Ovary (tissue), 3 donors: ENCODE data around the gene ASPA.

Experiments used
- EP300 ChIP-seq: sonication (generic); formaldehyde crosslinking; IDR thresholded peaks from one replicate; pipeline ENCODE4 v1.6.1; 2017; ENCODE audit warnings: antibody characterized with exemption
- POLR2A ChIP-seq: fragments of 450-650 bp; IDR thresholded peaks from one replicate; pipeline ENCODE4 v1.6.1; 2017; ENCODE audit warnings: antibody characterized with exemption, mild to moderate bottlenecking, moderate library complexity
- TF ChIP-seq, protein P1 (sequence below), 3 donors: fragments of 450-650 bp in 2 of 3; fragments of 200-600 bp in 1 of 3; IDR thresholded peaks; one replicate each; pipeline versions ENCODE4 v1.5.1 to v1.8.0; 2016 to 2022; ENCODE audit warnings: antibody characterized with exemption in 3 of 3, mild to moderate bottlenecking in 1 of 3
- donor health status: DM: no; HTN: no; CAD: no.

DNA sequence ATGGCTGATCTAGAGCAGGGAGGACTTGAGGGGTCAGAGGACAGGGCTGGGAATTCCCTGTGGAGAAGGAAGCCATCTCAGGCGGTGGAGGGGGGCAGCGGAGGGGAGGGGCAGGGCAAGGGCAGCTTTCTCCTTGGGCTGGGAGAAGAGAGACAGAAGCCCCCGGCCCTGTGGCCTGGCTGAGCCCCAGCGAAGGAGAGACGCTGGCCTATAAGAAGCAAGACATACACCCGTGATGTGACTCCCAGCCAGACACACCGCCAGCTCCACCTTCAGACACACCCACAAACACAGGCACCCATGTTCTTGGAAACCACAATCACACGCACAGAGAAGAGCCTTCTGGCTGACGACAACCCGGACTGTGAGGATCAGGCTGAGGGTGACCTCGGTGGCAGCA is 71.8 kb downstream of the ASPA start:
- TF ChIP-seq, protein P1, sequence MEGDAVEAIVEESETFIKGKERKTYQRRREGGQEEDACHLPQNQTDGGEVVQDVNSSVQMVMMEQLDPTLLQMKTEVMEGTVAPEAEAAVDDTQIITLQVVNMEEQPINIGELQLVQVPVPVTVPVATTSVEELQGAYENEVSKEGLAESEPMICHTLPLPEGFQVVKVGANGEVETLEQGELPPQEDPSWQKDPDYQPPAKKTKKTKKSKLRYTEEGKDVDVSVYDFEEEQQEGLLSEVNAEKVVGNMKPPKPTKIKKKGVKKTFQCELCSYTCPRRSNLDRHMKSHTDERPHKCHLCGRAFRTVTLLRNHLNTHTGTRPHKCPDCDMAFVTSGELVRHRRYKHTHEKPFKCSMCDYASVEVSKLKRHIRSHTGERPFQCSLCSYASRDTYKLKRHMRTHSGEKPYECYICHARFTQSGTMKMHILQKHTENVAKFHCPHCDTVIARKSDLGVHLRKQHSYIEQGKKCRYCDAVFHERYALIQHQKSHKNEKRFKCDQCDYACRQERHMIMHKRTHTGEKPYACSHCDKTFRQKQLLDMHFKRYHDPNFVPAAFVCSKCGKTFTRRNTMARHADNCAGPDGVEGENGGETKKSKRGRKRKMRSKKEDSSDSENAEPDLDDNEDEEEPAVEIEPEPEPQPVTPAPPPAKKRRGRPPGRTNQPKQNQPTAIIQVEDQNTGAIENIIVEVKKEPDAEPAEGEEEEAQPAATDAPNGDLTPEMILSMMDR (IDR thresholded peaks at IDR 0.05): no peak
- TF ChIP-seq EP300 (no peak), POLR2A (no peak)
